HL-60 (cell line): Measurements from ENCODE around the gene BCL10.

ENCODE experiments used
- GABPA ChIP-seq: IDR thresholded peaks from 2 replicates; pipeline ENCODE4 v1.6.1; 2012; ENCODE audit warnings: low read depth
- POLR2AphosphoS5 ChIP-seq: IDR thresholded peaks from 2 replicates; pipeline ENCODE4 v1.6.1; 2012; ENCODE audit warnings: low read depth
- TF ChIP-seq, protein P1 (sequence below): IDR thresholded peaks from one replicate; pipeline ENCODE4 v1.5.1; 2011; ENCODE audit warnings: low read length, control low read depth, inconsistent platforms; ENCODE audit not compliant: insufficient read depth

GRCh38 chr1:85267313-85267712, 9.1 kb downstream of the BCL10 start:
- TF ChIP-seq POLR2AphosphoS5 (no peak), GABPA (no peak)
- TF ChIP-seq, protein P1, sequence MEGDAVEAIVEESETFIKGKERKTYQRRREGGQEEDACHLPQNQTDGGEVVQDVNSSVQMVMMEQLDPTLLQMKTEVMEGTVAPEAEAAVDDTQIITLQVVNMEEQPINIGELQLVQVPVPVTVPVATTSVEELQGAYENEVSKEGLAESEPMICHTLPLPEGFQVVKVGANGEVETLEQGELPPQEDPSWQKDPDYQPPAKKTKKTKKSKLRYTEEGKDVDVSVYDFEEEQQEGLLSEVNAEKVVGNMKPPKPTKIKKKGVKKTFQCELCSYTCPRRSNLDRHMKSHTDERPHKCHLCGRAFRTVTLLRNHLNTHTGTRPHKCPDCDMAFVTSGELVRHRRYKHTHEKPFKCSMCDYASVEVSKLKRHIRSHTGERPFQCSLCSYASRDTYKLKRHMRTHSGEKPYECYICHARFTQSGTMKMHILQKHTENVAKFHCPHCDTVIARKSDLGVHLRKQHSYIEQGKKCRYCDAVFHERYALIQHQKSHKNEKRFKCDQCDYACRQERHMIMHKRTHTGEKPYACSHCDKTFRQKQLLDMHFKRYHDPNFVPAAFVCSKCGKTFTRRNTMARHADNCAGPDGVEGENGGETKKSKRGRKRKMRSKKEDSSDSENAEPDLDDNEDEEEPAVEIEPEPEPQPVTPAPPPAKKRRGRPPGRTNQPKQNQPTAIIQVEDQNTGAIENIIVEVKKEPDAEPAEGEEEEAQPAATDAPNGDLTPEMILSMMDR = no peak
